ENCODE measurements around the gene ZNF860.
"Not testable (repeated sequence)": the region's sequence is repeated elsewhere in the genome, so short reads cannot be mapped to it uniquely, and the experiment has no call there.

The ZNF860 gene

GRCh38 chr3:31999907-32000439 lies 18.4 kb downstream of the ZNF860 start:
- no peak for DNase-seq

GRCh38 chr3:32000877-32001276 lies 19.3 kb downstream of the ZNF860 start:
- DNase-seq, result no peak

- no peak for DNase-seq
Measured at GRCh38 chr3:32002561-32003368, 21.2 kb downstream of the ZNF860 start.

- DNase-seq, result no peak
Measured at GRCh38 chr3:32003380-32003779, 21.8 kb downstream of the ZNF860 start.

- no peak for DNase-seq
Measured at GRCh38 chr3:32004113-32004765, 22.7 kb downstream of the ZNF860 start.

GRCh38 chr3:32009101-32009500 lies 27.6 kb downstream of the ZNF860 start:
- no peak for DNase-seq

- no peak for DNase-seq
Measured at GRCh38 chr3:32009957-32010356, 28.4 kb downstream of the ZNF860 start.

- not testable (repeated sequence) for DNase-seq
Measured at GRCh38 chr3:32010699-32011098, 29.1 kb downstream of the ZNF860 start.

- not testable (repeated sequence) for DNase-seq
Measured at GRCh38 chr3:32015638-32016037, 34.1 kb downstream of the ZNF860 start.

GRCh38 chr3:32017286-32017685 lies 35.7 kb downstream of the ZNF860 start:
- no peak for DNase-seq

GRCh38 chr3:32018757-32019564 lies 37.4 kb downstream of the ZNF860 start:
- peak; percentile 76 for DNase-seq

- no peak for DNase-seq
Measured at GRCh38 chr3:32021155-32021554, 39.6 kb downstream of the ZNF860 start.

GRCh38 chr3:32021748-32022147 lies 40.2 kb downstream of the ZNF860 start:
- DNase-seq, result no peak

- DNase-seq, result no peak
Measured at GRCh38 chr3:32022947-32023346, 41.4 kb downstream of the ZNF860 start.

GRCh38 chr3:32026593-32026992 lies 45.0 kb downstream of the ZNF860 start:
- DNase-seq, result peak; percentile 28

GRCh38 chr3:32037932-32038267 lies 56.4 kb downstream of the ZNF860 start:
- no peak for DNase-seq

- DNase-seq, result no peak
Measured at GRCh38 chr3:32041316-32041715, 59.8 kb downstream of the ZNF860 start.

Data from hematopoietic multipotent progenitor cell treated with erythropoietin and hydrocortisone succinate and interleukin-3 and kit ligand, for 6 days (in vitro differentiated cells).